Motor neuron (in vitro differentiated cells): ENCODE measurements around the gene XKR7. TPM values are rescaled to one million over a fixed set of nuclear protein-coding genes. Genes with fewer than 3 reads are reported as not detected.

Experiments
- ATAC-seq, 8 experiments: fragments of 200-7000 bp; cut with Tn5 transposase; replicated peaks in 6 of 8; 2 replicates each; pipeline ENCODE4 v1.8.0; 2021; ENCODE audit warnings: mild to moderate bottlenecking in 8 of 8, moderate library complexity in 8 of 8
- H3K27ac ChIP-seq, 2 donors: fragments of 250-450 bp; sonication (Bioruptor Pico); 2 replicates each; pipeline ENCODE4 v1.9.0; 2021; ENCODE audit warnings: antibody characterized with exemption in 2 of 2, mild to moderate bottlenecking in 2 of 2, moderate library complexity in 1 of 2
- H3K4me1 ChIP-seq, 2 donors: fragments of 250-450 bp; sonication (Bioruptor Pico); replicated peaks in 1 of 2; 2 replicates each; pipeline ENCODE4 v1.6.1; 2021; ENCODE audit warnings: antibody characterized with exemption in 2 of 2, mild to moderate bottlenecking in 2 of 2, moderate library complexity in 1 of 2
- H3K4me3 ChIP-seq, 5 donors: fragments of 250-450 bp; sonication (Bioruptor Pico); 2 replicates each; pipeline ENCODE4 v1.9.0; 2021; ENCODE audit warnings: antibody characterized with exemption in 5 of 5, mild to moderate bottlenecking in 5 of 5, moderate library complexity in 4 of 5
- WGBS, 10 experiments: fragments of 450-650 bp; shearing (Covaris generic); methylation state at CpG; one replicate each; pipeline ENCODE4 v1.0.0; 2022; 5-methylcytosine and 5-hydroxymethylcytosine counted together
- in situ Hi-C, 9 experiments: fragments of 400-800 bp; cut with MboI; loops; one replicate each; pipeline ENCODE4 v1.15.0; 2021; ENCODE audit warnings: low sequenced_read_pairs in 9 of 9, low pct_unique_long_range_greater_than_20kb in 2 of 9; ENCODE audit not compliant: unreplicated experiment in 9 of 9
- total RNA-seq, 8 experiments: library from RNA; unstranded; fragments of 300-600 nt; gene quantifications; 2 replicates each; pipeline versions ENCODE4 v1.2.3 to v1.2.4, GENCODE V29; 2022

Gene XKR7
- total RNA-seq, 8 experiments from 2014 or later = 0.13 to 35.6 (median 9.1) TPM

- H3K27ac ChIP-seq = no peak overlapping the region
- no peak for ATAC-seq
- in situ Hi-C loops = no loop called here
- no peak overlapping the region for H3K4me3 ChIP-seq
- peaks cover 0 to 5% of the 10 kb centered on the region in 2 donors for H3K4me1 ChIP-seq
- 10 to 100% (median 76%) methylated on average over 2 to 6 of the region's 7 CpGs; no CpG with 5 or more reads in 2 of the 10 experiments for WGBS, 10 experiments
Measured at GRCh38 chr20:32009564-32009963, 41.6 kb downstream of the XKR7 start.

- no peak for ATAC-seq
- 50 to 100% (median 67%) methylated on average over 1 to 2 of the region's 2 CpGs; no CpG with 5 or more reads in 7 of the 10 experiments for WGBS, 10 experiments
- H3K27ac ChIP-seq = no peak within 1 kb of the TSS
- H3K4me1 ChIP-seq = peaks cover 0 to 5% of the 10 kb centered on the region in 2 donors
- no peak within 1 kb of the TSS for H3K4me3 ChIP-seq
- in situ Hi-C loops = no loop called here
Measured at GRCh38 chr20:32010101-32010500, 42.1 kb downstream of the XKR7 start, which contains the start of gene CCM2L. Gene CCM2L, plus strand, starts transcription at chr20:32010438. Its CDS starts 17 bp downstream, at chr20:32010455.

DNA sequence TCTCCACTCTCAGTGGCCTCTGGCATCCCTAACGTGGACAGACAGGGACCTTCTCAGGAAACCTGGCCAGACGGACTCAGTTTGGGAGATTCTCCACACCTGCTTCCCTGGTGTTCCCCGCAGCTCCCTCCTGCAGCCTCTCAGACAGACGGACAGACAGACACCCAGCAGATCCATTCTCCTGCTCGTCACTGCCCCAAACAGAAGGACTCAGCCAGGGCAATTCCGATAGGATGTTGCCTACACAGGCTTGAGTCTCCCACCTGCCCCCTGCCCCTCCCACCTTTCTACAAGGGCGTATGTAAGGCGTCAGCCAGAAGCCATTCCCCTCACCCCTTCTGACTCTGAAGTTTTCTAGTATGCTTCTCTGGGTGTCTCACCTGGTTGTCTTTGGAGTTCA lies 42.7 kb downstream of the XKR7 start:
- in situ Hi-C loops = no loop called here
- no peak for ATAC-seq
- H3K4me1 ChIP-seq = peaks cover 0 to 5% of the 10 kb centered on the region in 2 donors
- no peak overlapping the region for H3K4me3 ChIP-seq
- 32% methylated on average over 3 of the region's 8 CpGs; no CpG with 5 or more reads in 9 of the 10 experiments for WGBS, 10 experiments
- no peak overlapping the region for H3K27ac ChIP-seq

- no peak overlapping the region for H3K4me3 ChIP-seq
- peaks cover 0 to 5% of the 10 kb centered on the region in 2 donors for H3K4me1 ChIP-seq
- H3K27ac ChIP-seq = no peak overlapping the region
- WGBS, 10 experiments = 7 to 80% (median 59%) methylated on average over 2 to 4 of the region's 5 CpGs; no CpG with 5 or more reads in 2 of the 10 experiments
- ATAC-seq = peak in 3 of 8 experiments; percentile 58 to 89 (median 76)
- in situ Hi-C loops = no loop called here
Measured at GRCh38 chr20:32012159-32012688, 44.3 kb downstream of the XKR7 start.

DNA sequence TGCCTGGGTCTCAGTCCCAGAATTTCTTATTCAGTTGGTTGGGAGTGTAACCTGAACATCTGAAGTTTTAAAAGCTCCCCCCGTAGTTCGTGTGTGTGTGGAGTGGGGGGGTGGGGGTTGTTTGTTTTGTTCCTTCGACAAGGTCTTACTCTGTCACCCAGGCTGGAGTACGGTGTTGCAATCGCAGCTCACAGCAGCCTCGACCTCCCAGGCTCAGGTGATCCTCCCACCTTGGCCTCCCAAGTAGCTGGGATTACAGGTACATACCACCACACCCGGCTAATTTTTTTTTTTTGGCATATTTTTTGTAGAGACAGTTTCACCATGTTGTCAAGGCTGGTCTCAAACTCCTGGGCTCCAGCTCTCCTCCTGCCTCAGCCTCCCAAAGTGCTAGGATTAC lies 45.4 kb downstream of the XKR7 start:
- Histone ChIP-seq H3K4me1 (no peaks in the 10 kb centered on the region), H3K4me3 (no peak overlapping the region), H3K27ac (no peak overlapping the region)
- WGBS, 10 experiments = 35 to 100% (median 80%) methylated on average over 1 to 6 of the region's 7 CpGs; no CpG with 5 or more reads in 3 of the 10 experiments
- in situ Hi-C loops = no loop called here
- ATAC-seq = no peak

- peaks cover 2 to 6% of the 10 kb centered on the region in 2 donors for H3K4me1 ChIP-seq
- H3K27ac ChIP-seq = no peak overlapping the region
- H3K4me3 ChIP-seq = peak overlapping the region in 4 of 5 donors; percentile 37 to 49 (median 45)
- 16 to 66% (median 49%) methylated on average over 1 to 7 of the region's 35 CpGs; no CpG with 5 or more reads in 4 of the 10 experiments for WGBS, 10 experiments
- peak in 2 of 8 experiments; percentile 4 to 42 for ATAC-seq
- in situ Hi-C loops = no loop called here
Measured at GRCh38 chr20:32017711-32018251, 49.8 kb downstream of the XKR7 start.

DNA sequence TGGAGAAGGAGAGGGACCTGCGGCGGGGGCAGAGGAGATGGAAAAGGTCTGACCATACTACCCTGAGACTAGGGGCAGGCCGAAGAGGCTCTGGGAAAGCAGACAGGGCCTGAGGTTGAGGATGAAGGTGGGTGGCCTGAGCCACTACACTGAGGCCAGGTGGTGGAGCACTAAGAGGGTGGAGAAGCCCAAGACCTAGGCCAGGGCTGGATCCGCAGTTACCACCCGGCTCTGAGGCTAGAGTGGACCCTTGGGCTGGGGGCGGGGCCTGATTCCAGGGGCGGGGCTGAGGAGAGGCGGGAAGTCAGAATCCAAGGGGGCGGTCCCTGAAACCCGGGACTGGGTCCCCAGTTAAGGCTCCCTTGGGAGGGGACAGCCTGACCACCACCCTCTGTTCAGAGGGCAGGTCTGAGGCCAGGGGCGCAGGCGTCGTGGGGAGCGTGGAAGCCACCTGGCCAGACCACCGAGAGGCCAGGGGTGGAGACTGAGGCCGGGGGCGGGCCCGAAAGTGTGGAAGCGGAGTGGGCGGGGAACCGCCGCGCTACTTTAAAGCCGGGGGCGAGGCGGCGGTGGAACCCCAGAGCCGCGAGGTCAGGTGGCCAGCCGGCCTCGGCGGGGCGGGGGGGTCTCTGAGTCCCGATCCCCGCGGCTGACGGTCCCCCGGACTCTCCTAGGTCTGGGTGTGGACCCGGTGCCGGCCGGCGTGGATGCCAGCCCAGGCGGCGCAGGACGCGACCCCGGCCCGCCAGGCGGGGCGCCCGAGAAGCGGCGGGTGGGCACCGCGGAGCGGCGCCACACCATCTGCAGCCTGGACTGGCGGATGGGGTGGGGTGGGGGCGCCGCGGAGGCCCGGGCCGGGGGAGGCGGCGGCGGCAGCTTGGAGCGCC lies 50.6 kb downstream of the XKR7 start:
- Histone ChIP-seq H3K4me3 (peak overlapping the region; percentile 37 to 49 (median 44)), H3K4me1 (peaks cover 2 to 6% of the 10 kb centered on the region in 2 donors), H3K27ac (peak overlapping the region in 1 of 2 donors; percentile 7)
- peak; percentile 65 to 88 (median 86) for ATAC-seq
- in situ Hi-C loops = no loop called here
- WGBS, 10 experiments = no CpG with 5 or more reads among the region's 67 CpGs

DNA sequence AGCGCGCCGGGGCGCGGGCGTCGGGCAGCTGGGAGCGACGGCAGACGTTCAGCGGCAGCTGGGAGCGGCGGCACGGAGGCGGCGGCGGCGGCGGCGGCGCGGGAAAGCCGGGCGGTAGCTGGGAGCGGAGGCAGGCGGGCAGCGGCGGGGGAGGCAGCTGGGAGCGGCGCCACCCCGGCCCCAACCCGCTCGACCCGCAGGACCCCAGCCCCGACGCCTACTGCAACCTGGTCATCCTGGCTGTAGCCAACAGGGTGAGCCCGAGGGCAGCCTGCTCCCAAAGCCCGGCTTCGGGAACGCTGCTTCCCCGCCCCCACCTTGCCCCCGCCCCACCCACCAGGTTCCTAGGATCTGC lies 51.2 kb downstream of the XKR7 start:
- no CpG with 5 or more reads among the region's 42 CpGs for WGBS, 10 experiments
- in situ Hi-C loops = no loop called here

DNA sequence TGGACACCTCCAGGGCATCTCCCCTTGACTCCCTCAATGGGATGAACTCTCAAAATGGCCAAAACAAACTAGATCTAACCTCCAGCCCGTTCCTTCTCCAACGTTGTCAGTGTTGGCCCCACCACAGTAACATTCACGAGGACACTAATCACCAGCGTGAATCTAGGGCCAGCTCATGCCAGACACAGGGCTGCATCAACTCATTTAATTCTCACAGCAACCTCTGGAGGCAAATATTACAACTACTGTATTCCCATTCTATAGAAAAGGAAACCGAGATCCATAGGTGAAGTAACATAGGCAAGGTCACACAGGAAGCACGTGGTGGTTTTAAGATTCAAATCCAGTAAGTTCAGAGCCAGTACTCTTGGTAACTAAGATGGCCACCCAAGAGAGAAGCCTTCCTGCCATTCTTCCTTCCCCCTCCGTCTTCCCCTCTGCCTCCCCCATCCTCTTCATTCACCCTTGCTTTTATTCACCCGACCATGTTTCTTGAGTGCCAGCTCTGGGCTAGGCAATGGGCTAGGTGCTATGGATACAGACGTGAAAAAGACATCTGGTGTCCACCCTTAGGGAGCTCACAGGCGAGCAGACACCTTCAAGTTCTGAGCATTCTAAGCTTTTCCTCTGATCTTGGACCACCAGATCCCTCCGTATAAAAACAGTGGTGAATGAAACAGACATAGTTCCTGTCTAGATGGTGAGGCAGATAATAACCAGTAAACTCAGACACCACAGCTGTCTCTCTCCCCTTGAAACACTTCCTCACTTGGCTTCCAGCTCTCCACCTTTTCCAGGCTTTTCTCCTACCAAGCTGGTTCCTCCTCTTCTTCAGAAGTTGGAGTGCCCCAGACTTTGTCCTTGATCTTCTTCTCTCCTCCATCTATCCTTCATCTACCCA lies 51.9 kb downstream of the XKR7 start:
- peak overlapping the region; percentile 37 to 49 (median 44) for H3K4me3 ChIP-seq
- in situ Hi-C loops = loop anchor here in 1 of 9 experiments (10.0 kb wide), 1 partner anchor 165 kb away; no protein-coding TSS in a partner anchor

More for the DNA sequence above, 51.2 kb downstream of the XKR7 start:
- Histone ChIP-seq H3K27ac (peak overlapping the region in 1 of 2 donors; percentile 7), H3K4me3 (peak overlapping the region; percentile 37 to 49 (median 44)), H3K4me1 (peaks cover 2 to 6% of the 10 kb centered on the region in 2 donors)
- ATAC-seq = peak in 7 of 8 experiments; percentile 26 to 62 (median 33)

GRCh38 chr20:32021091-32021490 lies 53.1 kb downstream of the XKR7 start:
- WGBS, 10 experiments = 60 to 100% (median 86%) methylated on average over 1 to 4 of the region's 4 CpGs; no CpG with 5 or more reads in 5 of the 10 experiments
- no peak overlapping the region for H3K4me3 ChIP-seq
- in situ Hi-C loops = loop anchor here in 1 of 9 experiments (10.0 kb wide), 1 partner anchor 166 kb away; no protein-coding TSS in a partner anchor
- H3K27ac ChIP-seq = no peak overlapping the region
- ATAC-seq = no peak
- peaks cover 2 to 6% of the 10 kb centered on the region in 2 donors for H3K4me1 ChIP-seq

More for the DNA sequence above, 51.9 kb downstream of the XKR7 start:
- WGBS, 10 experiments = 0 to 100% (median 29%) methylated on average over 1 to 8 of the region's 11 CpGs; no CpG with 5 or more reads in 2 of the 10 experiments
- H3K27ac ChIP-seq = no peak overlapping the region
- H3K4me1 ChIP-seq = peaks cover 2 to 6% of the 10 kb centered on the region in 2 donors
- no peak for ATAC-seq

GRCh38 chr20:32024683-32025295 lies 56.8 kb downstream of the XKR7 start:
- 46 to 100% (median 86%) methylated on average over 1 to 6 of the region's 6 CpGs; no CpG with 5 or more reads in 1 of the 10 experiments for WGBS, 10 experiments
- Histone ChIP-seq H3K4me3 (no peak overlapping the region), H3K27ac (no peak overlapping the region), H3K4me1 (peaks cover 1 to 4% of the 10 kb centered on the region in 2 donors)
- in situ Hi-C loops = loop anchor here in 1 of 9 experiments (10.0 kb wide), 1 partner anchor 170 kb away; no protein-coding TSS in a partner anchor
- peak in 1 of 8 experiments; percentile 12 for ATAC-seq
